Left renal pelvis (tissue), 4 donors: ENCODE measurements around the gene PSMD5. TPM values are rescaled to one million over a fixed set of nuclear protein-coding genes. Genes with fewer than 3 reads are reported as not detected.
A peak's percentile ranks its signal among the peaks of the same experiment; 100 is the strongest.

Source experiments
- DNase-seq, 4 donors: peaks; one replicate each; pipeline ENCODE4 v3.0.0-alpha.2; 2013; ENCODE audit warnings: low read depth in 4 of 4, low spot score in 3 of 4
- polyA plus RNA-seq, 4 donors: library from polyadenylated mRNA; unstranded; fragments of 120-200 nt; gene quantifications; one replicate each; pipeline ENCODE4 v1.2.1, GENCODE V29; 2013; ENCODE audit not compliant: insufficient read length in 4 of 4

Gene PSMD5
- polyA plus RNA-seq, 4 donors = 28.7 to 36.7 (median 33.8) TPM

DNA sequence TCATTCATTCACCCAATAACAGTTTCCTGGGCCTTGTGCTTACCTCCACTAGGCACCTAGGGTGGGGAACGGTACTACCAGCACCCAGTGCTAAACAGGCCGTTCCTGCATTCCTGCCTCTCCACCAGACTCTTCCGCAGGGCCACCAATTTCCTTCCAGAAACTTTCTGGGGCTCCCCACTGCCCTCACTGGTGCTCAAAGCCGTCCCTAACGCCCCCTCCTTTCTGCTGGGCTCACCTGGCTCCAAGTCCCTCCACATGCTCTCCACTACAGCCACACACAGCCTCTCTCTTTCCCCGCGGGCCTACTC lies 32.9 kb upstream of the PSMD5 start:
- DNase-seq = no peak

DNA sequence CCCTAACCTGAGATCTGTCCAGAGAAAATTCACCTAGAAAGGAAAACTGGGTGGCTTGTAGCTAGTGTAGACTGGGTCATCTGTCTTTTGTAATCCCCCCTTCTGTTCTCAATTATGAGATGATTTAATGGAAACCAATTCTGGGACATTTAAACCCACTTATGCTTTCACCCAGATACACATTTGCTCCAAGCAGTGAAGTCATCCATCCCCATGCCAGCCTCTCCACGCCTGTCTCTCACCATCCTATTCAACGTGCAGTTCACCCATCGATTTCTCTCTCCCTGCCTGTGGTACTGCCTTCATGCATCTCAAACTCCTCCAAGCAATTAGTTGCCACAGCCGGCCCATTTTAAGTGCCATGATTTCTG lies 32.5 kb upstream of the PSMD5 start:
- DNase-seq = no peak

DNA sequence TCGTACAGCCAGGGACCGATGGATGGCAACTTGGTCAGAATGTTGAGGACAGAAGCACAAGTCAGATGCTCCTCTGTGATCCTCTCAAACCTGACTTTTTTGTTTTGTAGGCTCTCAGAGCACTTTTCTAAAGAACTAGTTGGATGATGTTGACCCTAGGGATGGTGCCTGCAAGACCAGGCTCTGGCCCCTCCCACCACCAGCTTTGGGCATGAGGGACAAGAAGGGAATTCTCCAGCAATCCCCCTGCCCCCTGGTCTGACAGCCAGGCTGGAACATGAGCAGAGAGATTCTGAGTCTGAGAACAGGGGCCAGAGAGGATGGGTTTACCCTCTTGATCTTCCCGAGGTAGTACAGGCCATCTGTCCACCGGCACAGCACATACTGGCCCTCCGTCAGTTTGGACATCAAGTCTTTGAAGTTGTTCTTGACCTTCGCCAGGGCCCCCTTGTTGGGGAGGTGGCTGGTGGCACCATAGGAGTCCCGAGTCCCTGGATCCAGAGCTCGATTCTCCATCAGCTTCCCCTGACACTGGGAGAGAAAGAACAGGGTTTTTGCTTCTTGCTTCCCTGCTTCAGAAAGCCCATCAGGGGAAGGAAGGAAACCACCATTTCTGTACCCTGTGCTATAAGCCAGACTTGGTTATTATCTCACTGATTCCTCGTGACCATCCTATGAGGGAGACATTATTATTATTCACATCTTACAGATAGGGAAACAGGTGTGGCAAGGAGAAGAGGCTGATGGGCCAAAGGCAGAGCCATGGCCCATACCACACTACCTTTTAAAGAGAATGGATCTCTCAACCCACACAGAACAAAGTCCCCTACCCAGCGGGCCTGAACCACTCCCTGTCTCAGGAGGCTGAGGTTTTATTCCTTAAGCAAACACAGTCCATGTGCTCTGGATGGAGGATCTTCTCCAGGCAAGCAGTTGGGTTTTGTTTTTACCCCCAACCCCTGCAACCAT lies 31.8 kb upstream of the PSMD5 start:
- no peak for DNase-seq

DNA sequence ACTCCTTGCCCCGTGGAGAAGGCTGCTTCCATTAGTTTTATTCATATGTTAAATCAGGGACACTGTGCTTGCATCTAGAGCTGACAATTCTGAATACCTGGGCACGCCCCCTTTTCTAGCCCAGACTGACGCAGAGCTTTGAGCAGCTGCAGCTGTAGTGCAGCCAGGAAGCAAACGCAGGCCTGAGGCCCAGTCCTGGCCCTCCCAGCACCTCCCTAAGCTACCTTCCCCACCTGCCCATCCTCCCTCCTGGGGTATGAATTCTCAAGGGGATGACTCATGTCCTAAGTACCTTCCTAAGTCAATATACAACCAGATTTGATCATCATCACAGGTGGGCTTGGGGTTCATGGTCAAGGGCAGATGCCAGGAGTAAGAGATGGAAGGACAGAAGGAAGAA lies 30.8 kb upstream of the PSMD5 start:
- no peak for DNase-seq

DNA sequence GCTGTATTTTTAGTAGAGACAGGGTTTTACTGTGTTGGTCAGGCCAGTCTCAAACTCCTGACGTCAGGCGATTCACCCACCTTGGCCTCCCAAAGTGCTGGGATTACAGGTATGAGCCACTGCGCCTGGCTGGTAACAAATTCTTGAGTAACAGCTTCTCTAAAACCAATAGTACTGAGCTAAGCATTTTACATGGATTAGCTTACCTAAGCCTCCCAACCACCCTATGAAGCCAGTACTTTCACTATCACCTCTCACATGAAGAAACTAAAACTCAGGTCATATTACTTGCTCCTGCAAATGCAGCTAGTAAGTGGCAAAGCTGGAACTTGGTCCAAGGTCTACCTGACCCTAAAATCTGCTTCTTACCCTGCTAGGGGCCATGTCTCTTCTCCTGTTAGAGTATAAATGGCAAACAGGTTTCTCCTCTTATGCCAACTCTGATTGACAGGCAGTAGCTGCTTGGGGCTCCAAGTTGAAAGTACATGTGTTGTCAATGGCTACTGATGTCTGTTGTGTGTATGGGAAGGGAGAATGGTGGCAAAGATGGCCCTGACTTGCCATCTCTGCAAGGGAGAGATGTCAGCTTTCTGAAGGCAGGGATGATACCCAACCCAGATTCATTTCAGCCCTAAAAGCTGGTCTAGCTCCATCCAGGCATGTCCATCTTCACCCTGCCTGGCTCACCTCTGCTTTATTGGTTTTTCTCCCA lies 30.2 kb upstream of the PSMD5 start:
- DNase-seq = no peak

DNA sequence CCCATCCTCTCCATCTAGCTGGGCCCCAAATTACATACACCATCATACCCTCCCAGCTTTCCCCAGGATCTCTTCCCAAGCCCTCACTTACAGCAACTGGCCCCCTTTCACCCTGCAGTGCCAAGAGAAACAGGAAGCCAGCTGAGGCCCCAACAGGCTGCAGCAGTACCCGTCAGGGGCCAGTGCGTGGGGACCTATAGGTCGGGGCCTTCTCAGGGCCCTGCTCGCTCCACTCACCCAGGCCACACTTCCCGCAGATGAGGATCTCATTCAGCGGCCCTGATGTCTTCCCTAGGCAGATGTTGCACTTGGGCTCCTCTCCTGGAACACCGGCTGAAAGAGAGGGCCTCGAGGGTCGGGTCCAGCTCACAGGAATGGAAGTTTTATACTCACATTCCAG lies 27.5 kb upstream of the PSMD5 start:
- no peak for DNase-seq

DNA sequence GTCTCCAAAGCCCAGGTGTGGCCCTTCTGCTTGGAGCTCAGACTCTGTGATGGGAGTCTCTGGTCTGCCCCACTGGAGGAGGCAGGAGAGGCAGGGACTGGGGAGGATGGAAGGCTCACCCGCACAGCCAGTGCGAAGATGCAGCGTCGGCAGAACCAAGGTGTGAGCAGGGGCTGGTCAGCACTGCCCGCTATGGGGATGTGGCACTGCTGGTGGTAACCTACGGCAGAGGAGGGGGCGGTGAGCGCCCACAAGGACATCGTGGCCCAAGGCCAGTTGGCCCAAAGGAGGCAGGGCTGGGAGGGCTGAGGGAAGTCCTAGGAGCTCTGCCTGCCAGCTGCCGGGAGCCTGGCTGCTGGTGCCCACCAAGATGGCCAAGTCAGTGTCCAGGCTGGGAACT lies 27.0 kb upstream of the PSMD5 start:
- DNase-seq = no peak

DNA sequence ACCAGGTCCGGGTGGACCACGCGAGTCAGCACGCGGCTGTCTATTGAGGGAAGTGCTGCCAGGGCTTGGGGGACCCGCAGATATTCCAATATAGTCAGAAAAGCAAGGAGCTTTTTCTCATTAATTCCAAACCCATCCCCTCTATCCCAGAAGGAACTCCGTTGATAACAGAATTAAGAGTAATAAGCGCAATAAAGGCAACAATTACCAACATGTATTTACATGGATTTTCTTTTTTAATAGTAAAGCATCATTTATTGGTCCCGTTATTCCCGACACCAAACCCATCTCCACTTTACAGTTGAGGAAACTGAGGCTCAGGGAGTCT lies 26.6 kb upstream of the PSMD5 start:
- no peak for DNase-seq

DNA sequence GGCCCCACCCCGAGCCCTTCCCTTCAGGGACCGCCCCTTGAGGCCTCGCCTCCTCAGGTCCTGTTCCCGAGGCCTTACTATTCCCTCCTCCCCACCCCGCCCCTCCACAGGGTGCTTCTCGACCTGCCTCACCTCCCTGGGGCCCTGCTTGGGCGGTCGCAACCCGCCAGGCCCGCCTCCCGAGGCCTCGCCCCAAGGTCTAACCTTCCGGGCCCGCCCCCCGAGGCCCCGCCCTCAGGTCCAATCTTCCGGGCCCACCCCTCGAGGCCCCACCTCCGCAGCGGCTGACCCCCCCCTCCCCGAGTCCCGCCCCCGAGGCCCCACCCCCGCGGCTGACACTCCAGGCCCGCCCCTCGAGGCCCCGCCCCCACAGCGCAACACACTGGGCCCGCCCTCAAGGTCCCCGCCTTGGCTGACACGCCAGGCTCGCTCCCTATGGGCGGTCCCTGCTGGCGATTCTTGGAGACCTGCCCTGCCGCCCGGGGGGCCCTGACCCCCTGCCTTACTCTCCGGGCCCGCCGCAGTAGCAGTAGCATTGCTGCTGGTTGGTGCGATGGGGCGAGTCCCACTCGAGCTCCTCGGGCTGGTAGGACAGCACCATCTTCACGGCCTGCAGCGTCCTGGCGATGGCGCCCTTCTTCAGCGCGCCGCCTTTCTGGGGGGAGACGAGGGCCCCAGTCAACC lies 26.1 kb upstream of the PSMD5 start:
- peak in 3 of 4 donors; percentile 77 to 85 (median 79) for DNase-seq

DNA sequence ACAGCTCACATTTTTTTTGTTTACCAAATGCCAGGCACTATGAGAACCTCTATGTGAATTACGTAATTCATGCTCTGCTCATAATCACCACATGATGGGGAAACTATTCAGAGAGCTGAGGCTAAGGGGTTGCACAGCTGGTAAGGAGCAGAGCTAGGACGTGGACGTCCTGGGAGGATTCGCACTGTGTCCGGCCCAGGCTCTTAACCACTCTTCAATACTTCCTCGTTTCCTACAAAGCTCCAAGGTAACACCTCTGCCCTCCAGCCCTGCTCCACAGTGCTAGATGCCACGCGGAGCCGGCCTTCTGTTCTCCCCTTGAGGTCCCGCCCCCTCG lies 25.6 kb upstream of the PSMD5 start:
- DNase-seq = no peak

DNA sequence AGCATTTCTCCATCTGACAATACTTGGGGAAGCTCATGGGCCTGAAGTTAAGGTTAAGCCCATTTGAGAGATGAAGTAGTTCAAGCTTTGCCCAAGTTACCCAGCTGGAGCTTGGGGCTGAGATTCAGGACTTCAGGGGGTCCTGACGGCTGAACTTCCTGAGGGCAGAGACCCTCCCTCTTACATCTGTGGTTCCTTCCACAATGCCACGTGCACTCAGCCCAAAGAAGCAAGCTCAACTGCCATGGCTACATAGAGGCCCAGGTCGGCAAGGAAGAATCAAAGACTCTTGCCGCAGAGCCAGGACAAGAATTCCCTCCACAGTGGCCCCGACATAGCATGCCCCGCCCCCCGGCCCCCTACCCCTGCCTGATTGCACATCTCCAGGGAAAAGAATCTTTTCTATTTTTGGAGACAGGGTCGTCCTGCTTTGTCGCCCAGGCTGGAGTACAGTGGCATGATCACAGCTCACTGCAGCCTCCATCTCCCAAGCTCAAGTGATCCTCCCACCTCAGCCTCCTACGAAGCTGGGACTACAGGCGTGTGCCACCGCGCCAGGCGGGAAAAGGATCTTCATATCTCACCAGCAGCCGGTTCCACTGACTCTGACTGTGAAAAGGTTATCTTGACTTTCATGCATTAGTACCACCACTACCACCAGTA lies 25.1 kb upstream of the PSMD5 start:
- DNase-seq = no peak

DNA sequence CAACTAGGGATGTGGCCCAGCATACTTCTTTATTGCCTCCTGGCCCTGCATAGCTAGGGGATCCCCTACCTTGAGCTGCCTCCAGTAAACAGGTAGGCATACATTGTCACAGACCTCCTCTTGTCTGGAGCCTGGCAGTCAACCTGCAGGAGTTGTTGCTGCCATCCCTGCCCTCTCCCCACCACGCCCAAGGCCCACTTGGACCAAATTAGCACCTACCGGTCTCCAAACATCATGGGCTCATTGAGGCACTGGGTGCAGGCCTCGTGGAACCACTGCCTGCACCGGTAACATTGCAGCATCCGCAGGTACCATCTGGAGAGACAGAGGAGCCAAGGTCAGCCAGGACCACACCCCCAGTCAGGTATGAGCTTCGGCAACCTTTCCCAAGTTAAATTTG lies 23.9 kb upstream of the PSMD5 start:
- no peak for DNase-seq

DNA sequence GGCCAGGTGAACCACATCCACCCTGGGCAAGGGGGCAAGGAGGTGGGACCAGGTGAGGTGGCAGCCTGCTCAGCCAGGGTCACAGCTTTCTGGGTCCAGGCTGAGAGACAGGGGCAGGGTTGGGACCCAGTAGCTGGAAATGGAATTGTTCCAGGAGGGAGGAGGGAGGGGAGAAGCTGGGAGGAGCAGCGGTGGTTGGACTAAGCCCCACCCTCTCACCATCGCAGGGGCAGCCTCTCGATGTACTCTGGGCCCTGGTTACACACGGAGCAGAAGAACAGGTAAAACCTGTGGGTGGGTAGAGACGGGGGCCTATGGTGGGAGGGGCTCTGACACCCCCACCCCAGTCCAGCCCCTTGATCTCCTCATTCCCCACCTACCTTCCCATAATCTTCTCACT lies 23.1 kb upstream of the PSMD5 start:
- no peak for DNase-seq

DNA sequence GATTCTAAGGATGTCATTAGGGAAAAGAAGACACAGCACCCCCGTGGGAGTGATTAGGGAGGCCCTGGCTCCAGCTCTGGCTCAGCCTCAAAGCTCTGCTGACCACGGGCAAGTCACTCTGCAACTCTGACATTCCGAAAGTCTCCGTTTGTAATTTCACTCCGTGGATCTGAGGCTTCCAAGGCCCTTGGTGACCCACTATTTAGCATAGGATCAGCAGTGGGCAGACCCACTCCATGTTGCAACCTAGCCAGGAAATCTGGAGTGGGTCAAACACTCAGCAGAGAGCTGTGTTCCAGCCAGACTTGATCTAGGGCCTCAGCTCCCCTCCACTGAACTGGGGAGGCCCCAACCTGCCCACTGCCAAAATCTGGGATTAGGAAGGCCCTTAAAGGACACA lies 22.5 kb upstream of the PSMD5 start:
- no peak for DNase-seq

DNA sequence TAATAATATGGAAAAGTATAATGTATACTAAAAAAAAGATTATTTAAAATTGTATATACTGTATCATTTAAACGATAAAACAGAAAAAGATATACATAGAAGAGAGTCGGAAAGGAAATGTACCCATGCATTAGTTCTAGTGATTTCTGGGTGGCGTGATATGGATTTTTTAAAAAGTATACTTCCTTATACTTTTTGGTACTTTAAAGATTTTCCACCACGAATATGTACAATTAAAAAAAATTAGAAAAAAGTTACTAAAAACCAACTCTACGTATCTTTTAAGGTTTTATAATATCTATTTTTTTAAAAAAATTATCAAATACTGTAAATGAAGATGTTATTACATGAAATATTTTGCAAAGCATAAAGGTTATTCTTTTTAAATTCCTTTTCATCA lies 22.0 kb upstream of the PSMD5 start:
- no peak for DNase-seq

DNA sequence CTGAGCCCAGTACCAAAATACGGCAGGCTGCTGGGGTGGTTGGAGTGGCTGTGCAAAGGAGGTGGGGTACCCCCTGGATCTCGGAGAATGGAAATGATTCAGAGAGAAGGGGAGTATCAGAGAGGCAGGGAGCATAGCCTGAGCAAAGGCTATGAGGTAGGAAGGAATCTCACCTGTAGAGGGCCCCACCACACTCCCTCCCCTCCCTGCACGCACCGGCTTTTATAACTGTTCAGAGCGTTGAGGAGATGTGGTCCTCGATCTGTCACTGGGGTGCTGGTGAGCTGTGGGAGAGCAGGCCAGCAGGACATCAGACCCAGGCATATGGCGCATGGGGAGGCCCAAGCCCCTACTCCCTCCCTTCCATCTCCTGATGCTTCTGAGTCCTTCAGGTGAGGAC lies 21.1 kb upstream of the PSMD5 start:
- no peak for DNase-seq

DNA sequence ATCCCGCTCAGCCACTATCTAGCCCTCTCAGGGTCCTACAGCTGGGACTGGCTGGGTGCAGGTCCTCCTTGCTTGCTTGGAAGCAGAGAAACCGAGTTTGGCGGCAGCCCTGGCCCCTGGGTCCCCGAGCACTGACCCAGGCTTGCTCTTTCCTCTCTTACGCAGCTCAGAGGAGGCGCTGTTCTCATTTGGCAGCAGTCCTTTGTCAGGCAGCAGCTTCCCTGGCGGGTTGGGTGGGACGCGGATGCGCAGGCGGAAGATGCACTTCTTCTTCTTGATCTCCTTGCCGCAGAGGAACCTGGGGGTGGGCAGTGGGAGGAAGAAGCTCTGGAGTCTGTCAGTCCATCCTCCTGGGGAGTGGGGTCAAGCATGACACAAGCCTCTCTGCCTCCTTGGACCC lies 19.7 kb upstream of the PSMD5 start:
- no peak for DNase-seq

DNA sequence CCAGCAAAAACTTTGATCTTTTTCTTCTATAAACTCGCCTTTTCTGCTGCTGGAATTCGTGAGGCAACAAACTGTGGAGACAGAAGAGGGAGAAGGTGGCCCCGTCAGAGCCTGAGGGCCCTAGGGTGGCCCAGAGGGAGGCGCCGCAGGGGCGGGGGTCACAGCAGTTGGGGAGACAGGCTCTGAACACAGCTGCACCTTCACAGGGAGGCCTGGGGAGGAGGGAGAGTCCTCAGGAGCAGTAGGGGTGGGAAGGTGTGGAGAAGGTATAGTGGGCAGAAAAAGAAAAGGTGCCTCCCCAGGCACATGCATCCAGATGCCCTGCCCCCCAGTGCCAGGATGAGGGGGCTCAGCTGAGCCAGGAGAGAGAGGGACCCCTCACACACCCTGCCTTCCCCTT lies 19.2 kb upstream of the PSMD5 start:
- no peak for DNase-seq

DNA sequence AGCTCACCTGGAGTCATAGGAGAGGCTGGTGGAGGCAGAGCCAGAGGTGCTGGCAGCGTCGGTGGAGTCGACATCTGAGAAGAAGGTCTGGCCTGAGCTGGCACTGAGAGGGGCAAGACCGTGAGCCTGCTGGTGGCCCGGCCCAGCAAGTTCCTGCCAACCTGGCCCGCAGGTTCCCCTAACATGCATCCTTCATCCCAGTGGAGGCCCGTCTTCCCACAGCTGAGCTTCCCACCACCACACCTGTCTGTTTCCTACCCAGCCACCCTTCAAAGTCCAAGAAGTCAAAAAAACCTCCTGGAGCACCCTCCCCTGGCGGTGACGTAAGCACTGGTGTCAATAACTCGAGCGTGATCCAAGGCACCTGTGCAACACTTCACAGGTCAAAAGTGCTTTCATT lies 17.4 kb upstream of the PSMD5 start:
- no peak for DNase-seq

DNA sequence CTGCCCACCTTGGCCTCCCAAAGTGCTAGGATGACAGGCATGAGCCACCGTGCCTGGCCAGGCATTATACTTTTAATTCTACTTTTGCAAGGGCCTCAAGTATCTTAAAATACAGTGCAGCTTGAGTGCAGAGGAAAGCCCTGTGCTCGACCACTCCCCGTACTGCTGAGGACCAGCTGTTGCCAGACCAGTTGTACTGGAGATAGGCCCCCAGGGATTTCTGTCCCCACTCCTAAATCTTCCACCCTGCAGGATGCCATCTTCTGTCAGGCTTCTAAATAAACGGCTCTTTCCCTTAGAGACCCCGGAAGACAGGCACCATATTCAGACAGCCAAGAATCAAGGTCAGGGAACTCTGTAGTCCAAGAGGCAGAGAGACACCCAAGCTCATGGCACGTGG lies 16.6 kb upstream of the PSMD5 start:
- DNase-seq = no peak

DNA sequence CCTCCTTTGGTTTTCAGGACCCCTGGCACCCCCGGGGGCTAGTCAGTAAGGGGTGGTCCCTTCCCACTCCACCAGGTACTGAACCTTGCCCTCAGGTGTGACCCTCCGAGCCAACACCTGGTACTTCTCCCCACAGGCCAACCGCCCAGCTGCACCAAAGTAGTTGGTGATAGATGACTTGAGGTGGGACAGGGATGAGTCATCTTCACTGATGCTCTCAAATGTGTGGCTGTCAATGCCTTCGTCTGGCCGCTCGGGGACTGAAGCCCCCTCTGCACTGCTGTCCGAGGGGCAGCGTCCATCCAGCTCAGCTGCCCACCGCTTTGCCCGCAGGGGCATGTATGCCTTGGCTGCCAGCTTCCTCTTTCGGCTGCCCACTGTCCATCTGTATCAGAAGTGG lies 15.2 kb upstream of the PSMD5 start:
- DNase-seq = no peak

DNA sequence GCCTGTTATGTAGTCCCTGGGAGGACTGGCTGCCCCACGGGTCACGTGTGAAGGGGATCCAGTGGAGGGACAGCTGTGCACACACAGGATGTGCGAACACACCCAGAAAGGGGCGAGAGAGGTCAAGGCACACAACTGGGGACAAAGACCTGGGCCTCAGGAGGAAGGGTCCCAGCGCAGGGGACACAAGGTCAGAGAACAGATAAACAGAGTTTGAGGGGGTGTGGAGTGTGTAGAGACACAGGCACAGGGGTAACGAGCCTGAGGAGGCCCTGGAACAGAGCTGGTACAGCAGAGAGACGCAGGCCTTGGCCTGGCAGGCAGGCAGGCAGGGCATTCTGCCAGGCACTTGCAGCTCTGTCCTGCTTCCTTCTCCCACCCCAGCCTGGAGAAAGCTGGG lies 14.8 kb upstream of the PSMD5 start:
- no peak for DNase-seq
